ENCODE measurements around the gene CENPB.
A peak's percentile ranks its signal among the peaks of the same experiment; 100 is the strongest.

CENPB gene

GRCh38 chr20:3748073-3748472 is 38.5 kb downstream of the CENPB start:
- DNase-seq (ENCODE audit: low spot score) = no peak

DNA sequence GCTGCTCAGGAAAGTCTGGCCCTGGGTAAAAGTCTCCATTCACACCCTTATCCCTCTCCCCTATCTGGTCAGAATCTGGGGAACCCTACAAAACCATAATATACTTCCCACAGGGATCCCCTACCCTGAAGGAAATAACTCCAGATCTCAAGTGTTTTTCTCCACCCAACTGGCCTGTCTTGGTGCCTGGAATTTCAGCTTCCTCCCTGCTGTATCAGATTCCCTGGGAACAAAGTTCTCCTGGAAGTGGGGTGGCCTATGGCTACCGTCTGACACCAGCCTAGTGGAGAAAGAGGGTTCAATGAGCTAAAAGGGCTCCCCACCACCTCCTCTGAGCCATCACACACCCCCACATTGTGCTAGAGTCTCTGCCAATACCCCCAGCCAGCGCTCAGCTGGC is 39.1 kb downstream of the CENPB start:
- DNase-seq (ENCODE audit: low spot score) = no peak

- no peak for DNase-seq (ENCODE audit: low spot score)
These were observed 40.8 kb downstream of the CENPB start for GRCh38 chr20:3745686-3746173.

DNA sequence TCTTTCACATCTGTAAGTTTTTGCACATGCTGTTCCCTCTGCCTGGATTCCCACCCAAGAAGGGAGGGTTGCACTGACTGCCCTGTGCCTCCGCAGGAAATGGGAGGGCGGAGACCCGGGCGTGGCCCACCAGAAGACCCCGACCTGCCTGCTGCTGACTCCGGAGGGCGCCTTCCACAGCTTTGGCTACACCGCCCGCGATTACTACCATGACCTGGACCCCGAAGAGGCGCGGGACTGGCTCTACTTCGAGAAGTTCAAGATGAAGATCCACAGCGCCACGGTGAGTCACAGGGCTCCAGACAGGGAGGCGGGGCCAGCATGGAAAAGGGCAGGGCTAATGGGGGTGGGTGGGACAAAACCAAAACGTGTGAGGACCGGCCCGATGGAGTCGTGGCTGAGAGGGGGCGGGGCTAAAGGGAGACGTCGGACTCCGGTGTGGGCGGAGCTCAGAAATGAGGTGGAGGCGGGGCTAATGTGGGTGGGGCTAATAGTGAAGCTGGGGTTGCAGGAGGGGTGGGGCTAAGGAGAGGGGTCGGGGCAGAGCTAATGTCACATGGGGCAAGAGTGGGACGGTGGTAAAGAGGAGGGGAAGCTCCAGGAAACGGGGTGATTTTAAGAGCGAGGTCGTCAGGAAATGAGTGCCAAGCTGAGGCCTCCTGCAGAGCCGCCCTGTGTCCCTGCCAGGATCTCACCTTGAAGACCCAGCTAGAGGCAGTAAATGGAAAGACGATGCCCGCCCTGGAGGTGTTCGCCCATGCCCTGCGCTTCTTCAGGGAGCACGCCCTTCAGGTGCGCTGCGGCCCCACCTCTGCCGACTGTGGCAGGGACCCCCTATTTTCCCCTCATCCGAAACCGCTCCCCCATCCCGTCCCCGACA is 41.5 kb downstream of the CENPB start:
- DNase-seq (ENCODE audit: low spot score) = peak; percentile 80

DNA sequence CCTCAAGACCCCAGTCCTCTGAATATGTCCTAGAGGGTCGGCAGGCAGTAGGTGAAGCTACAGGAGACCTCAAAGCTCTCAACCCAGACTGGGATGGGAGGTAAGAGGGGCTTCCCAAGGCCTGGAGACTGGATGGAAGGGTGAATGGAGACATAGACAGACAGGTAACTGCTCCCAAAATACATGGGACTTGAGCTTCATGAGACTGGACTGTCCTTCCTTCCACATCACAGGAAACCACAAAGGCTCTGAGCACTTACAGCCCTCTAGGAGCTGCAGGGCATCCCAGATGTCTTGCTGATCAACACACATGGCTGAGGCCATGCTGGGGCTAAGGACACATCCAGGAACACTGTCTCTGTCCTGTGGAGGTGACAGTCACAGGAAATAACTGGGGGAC is 42.5 kb downstream of the CENPB start:
- no peak for DNase-seq (ENCODE audit: low spot score)

- DNase-seq (ENCODE audit: low spot score) = no peak
These were observed 43.3 kb downstream of the CENPB start for GRCh38 chr20:3743251-3743650.

DNA sequence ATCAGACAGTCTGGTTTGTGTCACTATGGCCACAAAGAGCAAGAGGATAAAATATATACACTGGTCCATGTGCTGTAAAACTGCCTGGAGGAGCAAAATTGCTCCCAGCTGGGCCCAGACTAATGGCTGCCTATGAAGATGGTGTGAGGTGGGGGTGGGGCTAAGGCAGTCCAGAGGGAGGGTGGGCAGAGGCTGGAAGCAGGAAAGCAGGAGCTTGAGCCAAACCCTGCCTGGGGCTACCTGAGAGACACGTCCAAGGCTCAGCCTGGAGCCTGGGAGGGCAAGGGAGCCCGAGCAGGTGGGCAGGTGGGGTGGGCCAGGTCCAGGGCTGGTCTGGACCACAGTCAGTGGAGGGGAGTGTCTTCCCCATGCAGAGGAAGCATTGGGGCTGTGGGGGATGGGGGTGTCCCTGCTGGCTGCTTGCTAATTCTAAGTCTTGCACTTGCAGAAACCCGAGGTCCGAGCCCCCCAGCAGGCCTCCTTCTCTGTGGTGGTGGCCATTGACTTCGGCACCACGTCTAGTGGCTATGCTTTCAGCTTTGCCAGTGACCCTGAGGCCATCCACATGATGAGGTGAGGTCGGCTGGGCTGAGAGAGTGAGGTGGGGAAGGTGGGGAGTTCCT is 44.6 kb downstream of the CENPB start:
- no peak for DNase-seq (ENCODE audit: low spot score)

GRCh38 chr20:3740615-3741301 is 45.8 kb downstream of the CENPB start:
- no peak for DNase-seq (ENCODE audit: low spot score)

GRCh38 chr20:3739926-3740451 is 46.6 kb downstream of the CENPB start:
- DNase-seq (ENCODE audit: low spot score) = no peak

DNA sequence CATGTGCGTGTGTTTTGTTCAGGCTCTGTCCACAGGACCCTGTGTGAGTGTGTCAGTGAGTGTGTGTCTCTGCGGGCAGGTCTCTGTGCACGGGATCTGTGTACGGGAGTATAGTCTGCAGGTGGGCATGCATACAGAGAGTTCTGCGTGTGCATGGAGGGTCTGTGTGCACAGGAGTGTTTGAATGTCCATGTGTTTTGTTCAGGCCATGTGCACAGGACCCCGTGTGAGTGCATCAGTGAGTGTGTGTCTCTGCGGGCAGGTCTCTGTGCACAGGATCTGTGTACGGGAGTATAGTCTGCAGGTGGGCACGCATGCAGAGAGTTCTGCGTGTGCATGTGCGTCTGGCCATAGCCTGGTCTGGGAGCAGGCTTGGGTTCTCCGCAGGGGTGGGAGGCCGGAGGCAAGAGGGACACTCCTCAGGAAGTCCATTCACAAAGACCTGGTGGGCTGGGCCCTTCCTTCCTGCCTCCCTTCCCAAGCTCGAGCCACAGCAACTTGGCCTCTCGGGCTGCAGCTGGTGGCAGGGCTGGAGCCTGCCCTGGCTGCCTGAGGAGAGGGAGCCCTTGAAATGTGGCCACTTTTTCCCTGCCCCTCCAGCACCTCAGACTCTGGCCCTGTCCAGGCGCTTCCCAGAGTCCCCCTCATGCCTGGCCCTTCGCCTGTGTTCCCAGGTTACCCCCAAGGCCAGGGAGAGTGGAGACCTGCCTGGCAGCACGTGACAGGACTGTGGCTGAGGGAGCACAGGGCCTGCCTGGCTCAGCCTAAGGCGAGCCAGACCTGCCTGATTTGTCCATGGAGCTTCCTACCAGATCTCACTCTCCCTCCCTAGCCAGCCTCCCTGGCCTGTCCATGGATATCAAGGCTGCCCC is 47.2 kb downstream of the CENPB start:
- DNase-seq (ENCODE audit: low spot score) = no peak

- DNase-seq (ENCODE audit: low spot score) = no peak
These were observed 48.2 kb downstream of the CENPB start for GRCh38 chr20:3738111-3739053.

- no peak for DNase-seq (ENCODE audit: low spot score)
These were observed 50.8 kb downstream of the CENPB start for GRCh38 chr20:3735768-3736167.

DNA sequence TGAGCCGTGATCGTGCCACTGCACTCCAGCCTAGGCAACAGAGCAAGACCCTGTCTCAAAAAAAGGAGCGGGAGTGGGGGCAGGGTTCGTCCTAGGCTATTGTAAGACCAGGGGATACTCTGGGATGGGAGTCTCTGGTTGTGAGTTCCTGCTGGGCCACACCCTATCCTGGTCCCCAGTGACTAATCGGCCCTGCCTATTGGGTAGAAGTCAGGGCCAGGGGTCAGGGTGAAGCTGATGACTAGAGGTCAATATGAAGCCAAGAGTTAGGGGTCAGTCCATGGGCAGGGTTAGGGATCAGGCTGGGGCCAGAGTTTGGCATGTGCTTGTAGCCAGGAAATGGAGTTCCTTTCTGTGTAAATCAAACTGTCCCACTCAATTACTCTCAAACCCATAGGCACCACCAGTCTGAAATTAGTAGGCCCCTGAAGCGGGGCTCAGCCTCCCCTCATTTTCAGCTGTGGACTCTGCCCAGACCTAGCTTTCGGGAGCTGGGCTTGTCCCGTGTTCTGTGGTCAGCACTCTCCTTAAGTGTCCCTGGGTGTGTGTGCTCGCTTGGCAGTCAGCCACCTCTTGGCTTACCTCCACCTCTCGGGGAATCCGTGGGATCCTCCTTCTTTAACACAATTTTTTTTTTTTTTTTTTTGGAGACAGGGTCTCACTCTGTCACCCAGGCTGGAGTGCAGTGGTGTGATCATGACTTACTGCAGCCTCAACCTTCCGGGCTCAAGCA is 52.3 kb downstream of the CENPB start:
- DNase-seq (ENCODE audit: low spot score) = peak; percentile 35
